Stimulated activated CD8-positive, alpha-beta memory T cell treated with anti-CD3 and anti-CD28 coated beads, Interleukin-12 subunit alpha, Interleukin-12 subunit beta, amount 100 ng/mL, for 4 hours (primary cell): ENCODE data around the gene IFNA4.

Experiments
- DNase-seq: peaks from one replicate; pipeline ENCODE4 v3.0.0-alpha.2; 2020; ENCODE audit warnings: low read depth

The IFNA4 gene

GRCh38 chr9:21165516-21165915 lies 21.9 kb downstream of the IFNA4 start:
- no peak for DNase-seq

- no peak for DNase-seq
Observed at GRCh38 chr9:21160178-21160577, 27.2 kb downstream of the IFNA4 start.

GRCh38 chr9:21155501-21155900 lies 31.9 kb downstream of the IFNA4 start:
- DNase-seq: no peak

- DNase-seq: no peak
Observed at GRCh38 chr9:21154018-21154608, 33.3 kb downstream of the IFNA4 start.

GRCh38 chr9:21153336-21154017 lies 33.9 kb downstream of the IFNA4 start:
- DNase-seq: no peak

GRCh38 chr9:21144603-21145002 lies 42.8 kb downstream of the IFNA4 start:
- DNase-seq: no peak

GRCh38 chr9:21141427-21141882 lies 45.9 kb downstream of the IFNA4 start, which contains the start of gene IFNW1:
Gene IFNW1, minus strand, starts transcription at chr9:21141832. Its CDS starts 262 bp downstream, at chr9:21141570.
- no peak for DNase-seq

- DNase-seq: no peak
Observed at GRCh38 chr9:21137020-21137419, 50.4 kb downstream of the IFNA4 start.
